MCF 10A (cell line): ENCODE measurements around the gene OR1L6. TPM values are rescaled to one million over a fixed set of nuclear protein-coding genes. Genes with fewer than 3 reads are reported as not detected.

Experiments used
- BruUV-seq: library from RNA; stranded (reverse); fragments of 400-500 nt; replicated peaks from 2 replicates; lab custom pipeline; 2021; lab: Mats Ljungman, UMichigan
- CTCF ChIA-PET: fragments of 300-600 bp; sonication (Branson Sonifier 250); formaldehyde crosslinking; extraction: SDS; loops from one replicate; lab custom pipeline; 2021; ENCODE audit warnings: antibody characterized with exemption, inconsistent platforms; lab: Yijun Ruan, JAX
- POLR2A ChIA-PET: fragments of 300-600, 350-650 bp; sonication (Branson Sonifier 250); formaldehyde crosslinking; extraction: SDS; loops from one replicate; lab custom pipeline; 2020; ENCODE audit warnings: antibody characterized with exemption, inconsistent platforms; lab: Yijun Ruan, JAX
- DNase-seq: peaks from one replicate; pipeline ENCODE4 v3.0.0-alpha.2; 2018; ENCODE audit not compliant: unreplicated experiment
- H3K27ac Mint-ChIP-seq: one replicate; pipeline ENCODE4 v1.8.0; 2022; ENCODE audit warnings: mild to moderate bottlenecking, low read depth, mixed read lengths; ENCODE audit not compliant: unreplicated experiment
- H3K27me3 Mint-ChIP-seq: one replicate; pipeline ENCODE4 v1.8.0; 2022; ENCODE audit warnings: mixed read lengths; ENCODE audit not compliant: insufficient read depth, unreplicated experiment
- H3K36me3 Mint-ChIP-seq: one replicate; pipeline ENCODE4 v1.8.0; 2022; ENCODE audit warnings: mild to moderate bottlenecking, moderate library complexity, mixed read lengths; ENCODE audit not compliant: insufficient read depth, unreplicated experiment
- H3K4me1 Mint-ChIP-seq: one replicate; pipeline ENCODE4 v1.8.0; 2022; ENCODE audit warnings: mixed read lengths; ENCODE audit not compliant: insufficient read depth, unreplicated experiment
- H3K4me3 Mint-ChIP-seq: one replicate; pipeline ENCODE4 v1.8.0; 2022; ENCODE audit warnings: mild to moderate bottlenecking, moderate library complexity, mixed read lengths; ENCODE audit not compliant: unreplicated experiment
- H3K9me3 Mint-ChIP-seq: one replicate; pipeline ENCODE4 v1.8.0; 2022; ENCODE audit warnings: mixed read lengths; ENCODE audit not compliant: unreplicated experiment
- intact Hi-C: fragments of 100-400 bp; cut with micrococcal nuclease; formaldehyde crosslinking; loops from 2 replicates; pipeline ENCODE4 v1.14.1; 2022
- total RNA-seq: library from RNA; stranded (reverse); gene quantifications from 2 replicates; pipeline ENCODE4 v1.2.3, GENCODE V29; 2022
- TF ChIP-seq, protein P1 (sequence below): fragments of 200-600 bp; IDR thresholded peaks from one replicate; pipeline ENCODE4 v1.8.0; 2022; ENCODE audit warnings: antibody characterized with exemption, mild to moderate bottlenecking; ENCODE audit not compliant: unreplicated experiment

Gene OR1L6
- total RNA-seq, 1 experiment from 2014 or later, result not detected

- H3K27me3 Mint-ChIP-seq, result peaks cover 5% of the 10 kb centered on the region
- H3K36me3 Mint-ChIP-seq, result no peaks in the 10 kb centered on the region
- intact Hi-C loops, result no loop called here
- peaks cover 17% of the 10 kb centered on the region for H3K4me1 Mint-ChIP-seq
- peak overlapping the region; percentile 37 for H3K27ac Mint-ChIP-seq
- no peak overlapping the region for H3K4me3 Mint-ChIP-seq
- TF ChIP-seq, protein P1, sequence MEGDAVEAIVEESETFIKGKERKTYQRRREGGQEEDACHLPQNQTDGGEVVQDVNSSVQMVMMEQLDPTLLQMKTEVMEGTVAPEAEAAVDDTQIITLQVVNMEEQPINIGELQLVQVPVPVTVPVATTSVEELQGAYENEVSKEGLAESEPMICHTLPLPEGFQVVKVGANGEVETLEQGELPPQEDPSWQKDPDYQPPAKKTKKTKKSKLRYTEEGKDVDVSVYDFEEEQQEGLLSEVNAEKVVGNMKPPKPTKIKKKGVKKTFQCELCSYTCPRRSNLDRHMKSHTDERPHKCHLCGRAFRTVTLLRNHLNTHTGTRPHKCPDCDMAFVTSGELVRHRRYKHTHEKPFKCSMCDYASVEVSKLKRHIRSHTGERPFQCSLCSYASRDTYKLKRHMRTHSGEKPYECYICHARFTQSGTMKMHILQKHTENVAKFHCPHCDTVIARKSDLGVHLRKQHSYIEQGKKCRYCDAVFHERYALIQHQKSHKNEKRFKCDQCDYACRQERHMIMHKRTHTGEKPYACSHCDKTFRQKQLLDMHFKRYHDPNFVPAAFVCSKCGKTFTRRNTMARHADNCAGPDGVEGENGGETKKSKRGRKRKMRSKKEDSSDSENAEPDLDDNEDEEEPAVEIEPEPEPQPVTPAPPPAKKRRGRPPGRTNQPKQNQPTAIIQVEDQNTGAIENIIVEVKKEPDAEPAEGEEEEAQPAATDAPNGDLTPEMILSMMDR, result no peak
- no TSS peak for BruUV-seq
- CTCF ChIA-PET, result interaction anchor here (1.2 to 1.3 kb wide), 2 partner anchors 12 to 160 kb away, joined by 3 to 5 read pairs; no protein-coding TSS in a partner anchor
- peak; percentile 53 for DNase-seq
- peaks cover 3% of the 10 kb centered on the region for H3K9me3 Mint-ChIP-seq
- POLR2A ChIA-PET, result interaction anchor here (0.7 to 1.2 kb wide), 3 partner anchors 23 to 279 kb away, joined by 3 to 4 read pairs (median 4); no protein-coding TSS in a partner anchor
These were observed 36.0 kb downstream of the OR1L6 start for GRCh38 chr9:122777935-122778627.

DNA sequence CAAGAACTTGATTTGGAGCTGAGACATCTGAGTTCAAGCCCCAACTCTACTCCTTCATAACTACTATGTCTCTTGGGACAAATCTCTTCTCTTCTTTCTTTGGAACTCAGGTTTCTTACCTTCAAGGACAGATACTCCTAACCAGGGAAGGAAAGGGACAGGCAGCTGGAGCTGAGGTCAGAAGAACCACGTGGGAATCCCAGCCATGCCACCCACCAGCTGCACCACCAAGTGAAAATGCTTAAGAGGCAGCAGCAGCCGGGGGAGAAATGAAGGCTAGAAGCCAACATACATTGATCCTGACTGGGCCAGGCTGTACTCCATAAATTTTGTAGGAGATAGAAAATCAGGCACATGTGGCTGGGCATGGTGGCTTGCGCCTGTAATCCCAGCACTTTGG lies 37.1 kb downstream of the OR1L6 start:
- BruUV-seq, result no TSS peak
- ChIA-PET POLR2A (no interaction called here), CTCF (interaction anchor here (0.6 to 1.2 kb wide), 3 partner anchors 161 to 313 kb away, joined by 3 to 5 read pairs (median 3); no protein-coding TSS in a partner anchor)
- intact Hi-C loops, result no loop called here
- no peaks in the 10 kb centered on the region for H3K9me3 Mint-ChIP-seq
- TF ChIP-seq, protein P1, result no peak
- no peak for DNase-seq
- H3K4me3 Mint-ChIP-seq, result no peak overlapping the region
- H3K27ac Mint-ChIP-seq, result no peak overlapping the region
- H3K4me1 Mint-ChIP-seq, result peaks cover 17% of the 10 kb centered on the region
- H3K27me3 Mint-ChIP-seq, result peaks cover 11% of the 10 kb centered on the region
- no peaks in the 10 kb centered on the region for H3K36me3 Mint-ChIP-seq

- CTCF ChIA-PET, result interaction anchor here (0.6 to 1.1 kb wide), 4 partner anchors 23 to 657 kb away, joined by 3 to 4 read pairs (median 3); no protein-coding TSS in a partner anchor
- no TSS peak for BruUV-seq
- Mint-ChIP-seq H3K4me1 (peaks cover 17% of the 10 kb centered on the region), H3K27me3 (peaks cover 11% of the 10 kb centered on the region), H3K27ac (no peak overlapping the region), H3K9me3 (no peaks in the 10 kb centered on the region), H3K36me3 (no peaks in the 10 kb centered on the region), H3K4me3 (no peak overlapping the region)
- intact Hi-C loops, result no loop called here
- no peak for DNase-seq
- POLR2A ChIA-PET, result no interaction called here
- TF ChIP-seq, protein P1, result no peak
These were observed 37.9 kb downstream of the OR1L6 start for GRCh38 chr9:122780026-122780425.

GRCh38 chr9:122781671-122782070 lies 39.6 kb downstream of the OR1L6 start:
- TF ChIP-seq, protein P1, result no peak
- intact Hi-C loops, result no loop called here
- Mint-ChIP-seq H3K36me3 (no peaks in the 10 kb centered on the region), H3K9me3 (no peaks in the 10 kb centered on the region), H3K27ac (no peak overlapping the region), H3K4me3 (no peak overlapping the region), H3K4me1 (peaks cover 17% of the 10 kb centered on the region), H3K27me3 (peaks cover 11% of the 10 kb centered on the region)
- DNase-seq, result no peak
- BruUV-seq, result no TSS peak
- ChIA-PET CTCF (no interaction called here), POLR2A (no interaction called here)
